ENCODE data around the gene TMEM191C. TPM values are rescaled to one million over a fixed set of nuclear protein-coding genes. Genes with fewer than 3 reads are reported as not detected.

Gene TMEM191C
- total and polyA plus RNA-seq, 2 of the 13 experiments (the other 11 are each of a cell fraction or from before 2014, with no cell fraction given) = 1.2 to 2.9 TPM

- TF ChIP-seq NFAT5 (CRISPR knock-in tag; IDR thresholded peaks at IDR 0.05) (0 out of 2 replicates have a peak, but pooled peaks have one; percentile 39), MAX (IDR thresholded peaks at IDR 0.05) (peak; percentile 61; the same call in 1 of the 2 replicates), ZNF205 (CRISPR knock-in tag; IDR thresholded peaks at IDR 0.05) (peak; percentile 66; the same call in 1 of the 2 replicates), ZHX1 (CRISPR knock-in tag; IDR thresholded peaks at IDR 0.05; ENCODE audit: low read depth) (0 out of 2 replicates have a peak, but pooled peaks have one; percentile 65), HOXA7 (CRISPR knock-in tag; IDR thresholded peaks at IDR 0.05) (no peak), ZNF414 (CRISPR knock-in tag; IDR thresholded peaks at IDR 0.05) (peak; percentile 79), ZMYM4 (CRISPR knock-in tag; IDR thresholded peaks at IDR 0.05) (peak; percentile 51; the same call in 1 of the 2 replicates), ZNF629 (CRISPR knock-in tag; conservative IDR thresholded peaks at IDR 0.05) (no peak), CBX5 (CRISPR knock-in tag; IDR thresholded peaks at IDR 0.05; ENCODE audit: borderline replicate concordance) (0 out of 2 replicates have a peak, but pooled peaks have one; percentile 57), ZNF224 (CRISPR knock-in tag; IDR thresholded peaks at IDR 0.05) (peak; percentile 81; the same call in 1 of the 2 replicates), ZBTB7B (CRISPR knock-in tag; IDR thresholded peaks at IDR 0.05) (peak; percentile 61; the same call in 1 of the 2 replicates), ZNF691 (CRISPR knock-in tag; IDR thresholded peaks at IDR 0.05; ENCODE audit: borderline replicate concordance, low read depth) (peak; percentile 86; the same call in 1 of the 2 replicates), FOXO1 (CRISPR knock-in tag; IDR thresholded peaks at IDR 0.05) (peak; percentile 38), E2F2 (CRISPR knock-in tag; IDR thresholded peaks at IDR 0.05; ENCODE audit: borderline replicate concordance) (0 out of 2 replicates have a peak, but pooled peaks have one; percentile 25), FOXA3 (CRISPR knock-in tag; IDR thresholded peaks at IDR 0.05) (peak; percentile 97), EP300 (IDR thresholded peaks at IDR 0.05; ENCODE audit: low read depth in 2 of 2, low read length in 2 of 2) (peak in 1 of 2 experiments; percentile 54; a peak in 1 of 4 replicates), EP300 (CRISPR knock-in tag; IDR thresholded peaks at IDR 0.05; ENCODE audit: borderline replicate concordance) (no peak; the same call in 1 of the 2 replicates)
These were observed 10.0 kb upstream of the TMEM191C start (continued) for GRCh38 chr22:21457023-21457787.

Data from HepG2 (cell line).